ENCODE measurements around the gene MYO10. TPM values are rescaled to one million over a fixed set of nuclear protein-coding genes. Genes with fewer than 3 reads are reported as not detected.

The MYO10 gene
- total and polyA plus RNA-seq, 2 experiments from 2014 or later: 119 to 276 TPM

- no peak overlapping the region for H3K4me3 Mint-ChIP-seq
- H3K27ac Mint-ChIP-seq: no peak overlapping the region
- peaks cover 8% of the 10 kb centered on the region; the same call in 1 of the 3 replicates for H3K36me3 Mint-ChIP-seq (ENCODE audit: low read depth)
- TF ChIP-seq ZNF331 (CRISPR knock-in tag; IDR thresholded peaks at IDR 0.05; ENCODE audit: low read depth) (no peak), JUNB (IDR thresholded peaks at IDR 0.05; ENCODE audit: unreplicated experiment) (no peak), CREB1 (CRISPR knock-in tag; IDR thresholded peaks at IDR 0.05; ENCODE audit: low read depth) (no peak), CTCF (conservative IDR thresholded peaks at IDR 0.05; ENCODE audit: low read depth in 2 of 2) (no peak), ZNF462 (CRISPR knock-in tag; IDR thresholded peaks at IDR 0.05) (no peak), REST (IDR thresholded peaks at IDR 0.05; ENCODE audit: unreplicated experiment) (no peak), POLR2AphosphoS5 (IDR thresholded peaks at IDR 0.05; ENCODE audit: low read depth) (no peak), ETS1 (IDR thresholded peaks at IDR 0.05) (no peak), STAT1 (IDR thresholded peaks at IDR 0.05; ENCODE audit: unreplicated experiment) (no peak), EZH2 (IDR thresholded peaks at IDR 0.05; ENCODE audit: low read depth, unreplicated experiment) (no peak), EZH2phosphoT487 (IDR thresholded peaks at IDR 0.05; ENCODE audit: unreplicated experiment) (no peak), ZNF114 (CRISPR knock-in tag; IDR thresholded peaks at IDR 0.05) (no peak), NANOG (IDR thresholded peaks at IDR 0.05; ENCODE audit: borderline replicate concordance) (no peak)
- no peaks in the 10 kb centered on the region for H3K4me1 ChIP-seq (ENCODE audit: insufficient read depth)
- no peaks in the 10 kb centered on the region for H3K9me3 Mint-ChIP-seq
- H4K20me1 ChIP-seq (replicated peaks; ENCODE audit: insufficient read depth): peaks cover 2% of the 10 kb centered on the region
- H3K79me2 ChIP-seq (replicated peaks; ENCODE audit: insufficient read depth): peaks cover 94% of the 10 kb centered on the region
- no peak for ATAC-seq
- H3K4me2 ChIP-seq: no peak overlapping the region
- no peaks in the 10 kb centered on the region for H3F3A ChIP-seq (replicated peaks; ENCODE audit: low read depth)
- no peak overlapping the region for H3K27ac ChIP-seq (ENCODE audit: low read depth)
- H3K27me3 Mint-ChIP-seq (ENCODE audit: insufficient read depth, low read depth, poor library complexity): peaks cover 4% of the 10 kb centered on the region
- DNase-seq (ENCODE audit: low spot score): no peak
- H3K4me1 Mint-ChIP-seq: peaks cover 16% of the 10 kb centered on the region
- no peaks in the 10 kb centered on the region for H3K9me2 ChIP-seq (ENCODE audit: insufficient read depth)
- H2AFZ ChIP-seq: no peak overlapping the region
- no peaks in the 10 kb centered on the region for H3K27me3 ChIP-seq (ENCODE audit: insufficient read depth)
- no peak overlapping the region for H3K4me3 ChIP-seq
- H3K36me3 ChIP-seq (ENCODE audit: insufficient read depth): no peaks in the 10 kb centered on the region
Measured at GRCh38 chr5:16920109-16920816, 15.8 kb downstream of the MYO10 start.

All from GM23338 (cell line).